DMS 273 (cell line): ENCODE results near the gene LOXL4.
A peak's percentile ranks its signal among the peaks of the same experiment; 100 is the strongest.

ENCODE experiments used
- DNase-seq: peaks from one replicate; lab custom pipeline; 2025; ENCODE audit not compliant: unreplicated experiment; lab: John Stamatoyannopoulos, UW

The LOXL4 gene

DNA sequence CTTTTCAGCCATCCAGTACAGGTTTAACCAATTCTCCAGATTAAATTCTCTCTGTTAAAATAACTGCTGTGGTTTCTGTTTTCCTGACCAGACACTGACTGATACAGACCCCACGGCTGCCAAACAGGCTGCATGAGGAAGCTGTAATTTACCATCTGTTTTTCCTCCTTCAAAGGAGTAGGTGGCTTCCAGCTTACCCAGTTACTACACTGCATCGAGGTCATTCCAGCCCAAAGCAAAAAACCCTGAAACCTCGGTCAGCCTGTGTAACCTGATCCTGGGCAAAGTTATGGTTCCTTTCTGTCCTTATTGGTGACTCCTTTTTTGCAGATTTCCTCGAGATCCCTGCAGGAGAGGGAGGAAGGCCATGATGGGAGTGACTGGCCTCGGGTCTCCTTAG, 27.9 kb upstream of the LOXL4 start:
- DNase-seq, result peak; percentile 87

DNA sequence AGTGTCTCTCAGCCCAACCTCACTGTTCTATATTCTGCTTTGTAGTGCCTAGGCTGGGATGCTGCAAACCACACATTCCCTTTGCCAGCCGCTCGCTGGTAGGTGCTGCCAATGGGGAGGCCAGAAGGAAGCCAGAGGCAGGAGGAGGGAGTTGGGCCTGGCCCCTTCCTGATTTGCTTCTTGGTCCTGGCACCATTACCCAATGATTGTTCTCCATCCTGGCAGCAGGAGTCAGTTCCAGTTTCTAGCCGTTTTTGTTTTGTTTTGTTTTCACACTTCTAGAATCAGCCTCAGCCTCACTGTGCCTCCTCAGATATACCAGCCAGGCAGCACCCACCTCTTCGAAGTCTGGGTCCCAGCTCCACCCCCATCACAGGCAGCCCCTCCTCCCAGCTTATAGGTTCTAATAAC, 27.4 kb upstream of the LOXL4 start:
- peak; percentile 56 for DNase-seq

DNA sequence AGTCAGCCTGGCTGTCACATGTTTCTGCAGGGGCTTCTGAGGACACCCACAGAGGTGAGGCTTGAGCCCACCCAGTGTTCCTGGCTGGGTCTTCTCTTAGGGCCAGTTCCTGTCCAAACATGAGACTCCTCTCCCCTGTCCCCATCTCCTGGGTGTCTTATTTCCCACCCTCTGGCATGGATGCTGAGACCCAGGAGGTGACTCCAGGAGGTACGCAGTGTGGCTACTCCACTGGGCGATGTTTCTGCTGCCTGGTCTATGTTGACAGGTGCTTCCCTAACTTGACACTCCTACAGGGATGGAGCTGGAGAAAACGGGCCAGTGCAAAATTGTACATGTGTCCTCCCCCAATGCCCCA, 26.3 kb upstream of the LOXL4 start:
- DNase-seq, result no peak

DNA sequence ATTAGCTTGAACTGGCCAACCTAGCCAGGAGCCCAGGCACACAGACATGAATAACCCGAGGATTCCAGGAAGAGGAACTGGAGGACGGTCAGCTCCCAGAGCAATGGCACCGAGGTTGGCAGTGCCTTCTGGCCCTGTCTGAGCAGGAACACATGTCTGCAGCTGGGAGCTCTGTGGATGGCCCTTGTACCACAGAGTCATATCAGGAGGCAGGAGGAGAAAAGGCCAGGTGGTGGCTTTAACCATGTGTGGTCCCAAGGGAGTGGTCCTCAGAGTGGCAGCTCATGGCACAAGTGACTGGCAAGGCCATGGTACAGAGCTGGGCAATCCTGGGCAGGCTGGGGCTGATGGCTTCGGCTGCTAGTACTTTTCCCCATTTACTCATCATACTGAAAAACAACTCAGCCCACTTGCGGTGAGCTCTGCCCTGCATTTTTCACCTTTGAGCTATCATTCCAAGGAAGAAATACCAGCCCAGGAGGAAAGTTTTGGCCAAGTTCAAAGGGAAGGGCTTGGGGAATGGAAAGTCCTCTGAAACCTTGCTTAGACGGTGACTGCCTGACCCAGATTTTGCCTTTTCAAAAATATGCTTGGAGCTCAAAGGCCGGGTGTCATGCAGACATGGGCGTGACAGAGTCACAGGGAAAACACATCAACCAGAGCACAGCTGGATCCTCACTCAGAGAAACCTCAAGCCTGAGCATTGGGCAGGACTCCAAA, 25.7 kb upstream of the LOXL4 start:
- peak; percentile 40 for DNase-seq

DNA sequence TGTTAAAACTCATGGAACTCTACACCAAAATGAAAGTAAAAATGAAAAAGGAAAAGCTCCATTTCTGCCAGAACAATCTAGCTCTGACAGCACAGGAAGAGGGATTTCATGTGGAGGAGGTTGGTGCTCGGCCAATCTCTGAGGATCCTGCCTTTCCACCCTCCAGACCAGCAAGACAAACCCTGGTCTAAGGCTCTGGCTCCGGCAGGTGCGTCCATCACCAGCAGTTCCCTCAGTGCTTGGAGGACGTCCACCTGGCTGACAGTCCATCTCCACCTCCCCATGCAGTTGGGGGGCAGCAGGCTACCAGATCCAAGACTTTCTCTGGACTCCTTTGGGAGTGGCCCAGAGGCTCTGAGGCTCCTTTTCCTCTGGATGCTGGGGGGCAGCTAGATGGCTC, 25.0 kb upstream of the LOXL4 start:
- DNase-seq, result no peak

DNA sequence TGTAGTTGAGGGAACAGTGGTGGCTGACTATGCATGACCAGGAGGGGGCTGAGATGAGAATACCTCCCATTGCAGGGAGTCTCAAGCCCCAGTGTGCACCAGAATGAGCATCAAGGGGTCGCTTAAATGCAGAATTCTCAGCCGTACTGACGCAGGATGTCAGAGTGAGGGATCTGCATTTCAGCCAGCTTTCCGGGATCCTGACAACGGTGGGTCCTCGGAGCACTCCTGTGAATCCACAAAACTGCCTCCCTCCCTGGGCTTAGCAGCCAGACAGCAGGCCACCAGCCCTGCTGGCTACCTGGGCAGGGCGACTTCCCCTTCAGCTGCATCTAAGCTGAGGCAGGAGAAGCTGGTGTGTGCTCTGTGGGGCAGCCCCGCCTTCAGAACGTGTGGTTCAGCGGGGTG, 21.8 kb upstream of the LOXL4 start:
- DNase-seq, result no peak

DNA sequence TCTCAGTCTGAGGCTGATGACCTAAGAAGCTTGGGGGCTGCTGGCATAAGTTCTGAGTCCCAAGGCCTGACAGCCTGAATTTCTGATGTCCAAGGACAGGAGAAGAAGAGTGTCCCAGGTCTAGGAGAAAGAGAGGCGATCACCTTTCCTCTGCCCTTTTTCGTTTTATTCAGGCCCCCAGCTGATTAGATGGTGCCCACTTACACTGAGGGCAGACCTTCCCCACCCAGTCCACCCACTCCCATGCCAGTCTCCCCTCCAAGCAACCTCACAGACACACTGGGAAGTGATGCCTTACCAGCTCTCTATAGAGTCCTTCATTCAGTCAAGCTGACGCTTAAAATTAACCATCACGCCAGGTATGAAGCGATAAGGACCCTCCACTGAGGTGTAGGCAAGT, 19.3 kb upstream of the LOXL4 start:
- no peak for DNase-seq

DNA sequence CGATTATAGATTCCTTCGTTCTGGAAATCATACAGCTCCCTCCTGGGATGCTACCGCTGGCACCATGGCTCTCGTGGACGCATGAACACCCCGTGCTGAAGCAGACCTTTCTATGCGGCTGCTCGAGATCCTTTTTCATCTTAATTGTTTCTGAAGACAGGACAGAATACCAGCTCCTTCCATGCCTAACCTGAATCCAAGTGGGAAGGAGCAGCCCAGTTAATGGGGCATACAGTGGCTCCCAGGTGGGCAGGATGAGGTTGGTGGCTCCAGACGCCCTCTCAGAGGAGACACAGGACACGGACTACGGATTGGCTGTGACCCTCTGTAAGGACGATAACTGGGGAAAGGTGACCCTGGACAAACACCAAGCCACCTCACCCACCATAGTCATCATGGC, 18.4 kb upstream of the LOXL4 start:
- no peak for DNase-seq

DNA sequence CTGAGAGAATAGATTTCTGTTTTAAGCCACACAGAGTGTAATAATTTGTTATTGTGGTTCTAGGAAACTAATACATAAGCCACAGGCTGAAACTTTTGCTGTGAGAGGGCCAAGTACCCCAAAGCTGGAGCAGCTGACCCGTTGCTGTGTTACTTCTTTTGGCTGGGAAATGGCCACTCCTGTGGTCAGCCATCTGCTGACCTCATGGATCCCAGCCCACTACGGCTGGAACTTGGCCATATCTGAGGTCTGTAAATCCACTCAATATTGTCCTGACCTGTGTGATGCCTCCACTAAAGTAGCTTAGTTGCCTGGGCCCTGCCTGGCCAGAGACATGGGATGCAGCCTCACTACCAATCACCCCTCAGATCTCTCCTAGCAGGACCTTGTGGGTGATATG, 17.4 kb upstream of the LOXL4 start:
- no peak for DNase-seq

DNA sequence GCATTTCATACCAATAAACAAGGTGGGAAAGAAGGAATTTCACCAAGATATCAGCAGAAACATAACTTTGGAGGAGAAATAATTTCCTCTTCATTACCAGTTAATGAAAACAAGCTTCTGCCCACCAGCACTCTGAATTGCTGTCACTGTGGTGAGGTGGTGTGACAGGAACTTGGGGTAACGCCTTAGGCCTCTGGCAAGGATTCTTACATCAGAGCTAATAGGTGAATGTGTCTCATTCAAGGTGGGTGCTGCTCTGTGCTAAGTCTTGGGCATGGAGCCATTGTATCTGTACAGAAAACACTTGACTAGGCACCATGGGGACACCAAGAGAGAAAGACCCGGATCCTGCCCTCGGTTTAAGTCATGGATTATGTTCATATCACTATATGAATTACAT, 8.3 kb upstream of the LOXL4 start:
- DNase-seq, result no peak

DNA sequence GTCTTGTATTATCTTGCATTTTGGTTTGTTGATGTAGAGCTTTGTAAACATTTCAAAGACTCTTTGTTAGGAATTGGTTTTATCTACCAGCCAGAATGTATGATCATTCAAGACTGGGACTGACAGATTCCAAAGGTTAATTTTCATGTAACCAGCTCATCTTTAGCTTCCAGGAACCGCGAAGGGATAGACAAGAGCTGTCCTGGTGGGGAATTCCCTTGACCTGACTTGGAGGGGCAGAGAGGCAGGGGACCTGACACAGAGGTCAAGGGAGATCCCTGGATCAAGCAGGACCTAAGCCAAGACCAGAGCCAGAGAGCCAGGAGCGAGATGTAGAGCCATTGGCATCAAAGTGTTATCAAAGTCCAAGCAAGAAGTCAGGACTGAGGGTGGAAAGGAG, 6.6 kb upstream of the LOXL4 start:
- no peak for DNase-seq

DNA sequence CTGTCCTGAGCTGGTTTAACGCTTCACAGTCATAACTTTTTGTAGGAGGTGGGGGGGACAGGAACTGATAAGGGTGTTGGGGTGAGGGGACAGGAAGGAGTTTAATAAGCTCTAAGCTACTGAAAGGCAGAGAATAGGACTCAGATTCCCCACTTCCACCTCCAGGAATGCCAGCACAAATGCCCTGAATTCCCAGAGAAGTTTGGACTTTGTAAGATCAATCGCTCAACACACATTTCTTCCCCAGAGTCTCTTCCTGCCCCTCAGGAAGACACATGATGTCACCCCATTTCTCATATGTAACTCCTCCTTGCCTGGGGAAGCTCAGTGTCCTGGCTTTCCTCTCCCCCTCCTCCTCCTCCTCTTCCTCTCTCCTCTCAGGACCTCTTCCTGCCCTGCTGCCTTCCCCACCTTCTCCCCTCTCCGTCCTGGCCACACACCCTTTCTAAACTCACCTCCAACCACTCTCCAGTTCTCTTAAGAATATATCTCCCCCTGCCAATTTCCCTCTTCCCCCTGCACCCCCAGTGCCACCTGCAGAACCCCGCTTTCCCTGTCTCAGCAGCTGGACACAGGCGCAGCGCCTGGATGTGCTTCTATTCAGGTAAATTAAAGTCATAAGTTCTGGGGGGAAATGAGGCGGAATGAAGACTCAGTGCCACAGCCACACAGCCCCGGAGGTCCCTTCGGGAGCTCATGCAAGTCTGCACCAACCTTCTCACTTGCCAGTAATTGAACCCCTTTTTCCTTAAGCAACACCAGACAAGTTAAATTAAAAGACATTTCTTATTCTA, 5.3 kb upstream of the LOXL4 start:
- DNase-seq, result no peak

DNA sequence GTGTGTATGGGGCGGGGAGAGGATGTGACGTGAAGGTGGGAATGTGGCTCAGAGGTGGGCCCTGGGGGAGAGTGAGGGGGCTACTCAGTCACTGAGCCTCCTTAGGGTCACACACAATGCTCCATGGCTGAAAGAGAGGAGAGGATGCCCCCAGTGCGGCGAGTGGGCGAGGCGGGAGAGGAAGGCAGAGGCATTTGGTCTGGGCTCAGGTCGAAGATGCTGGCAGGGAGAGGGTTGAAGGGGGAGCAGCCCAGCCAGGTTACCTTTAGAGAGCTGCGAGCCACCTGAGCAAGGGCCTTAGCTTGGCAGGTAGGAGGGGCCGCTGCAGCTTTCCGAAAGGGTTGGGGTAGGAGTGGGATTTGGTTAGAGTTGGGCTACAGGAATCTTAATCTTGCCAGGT, 4.7 kb upstream of the LOXL4 start:
- DNase-seq, result no peak

DNA sequence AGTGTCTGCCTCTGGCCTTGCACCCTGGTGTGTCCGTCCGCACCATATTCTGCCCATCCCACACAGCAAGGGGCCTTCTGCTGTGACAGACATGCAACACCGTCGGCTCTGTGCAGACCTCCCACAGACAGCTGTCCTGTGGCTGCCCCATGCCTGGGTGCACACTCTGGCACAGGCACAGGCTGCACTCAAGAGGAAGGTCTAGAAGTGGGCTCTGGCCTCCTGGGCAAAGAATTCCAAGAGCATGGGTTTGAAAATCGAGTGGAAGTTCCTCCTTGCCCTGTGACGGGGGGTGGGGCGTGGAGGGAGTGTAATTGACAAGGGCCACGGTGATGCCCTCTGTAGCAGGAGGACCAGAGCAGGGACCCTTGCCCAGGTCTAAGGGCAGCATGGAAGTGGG, 4.3 kb upstream of the LOXL4 start:
- DNase-seq, result no peak

DNA sequence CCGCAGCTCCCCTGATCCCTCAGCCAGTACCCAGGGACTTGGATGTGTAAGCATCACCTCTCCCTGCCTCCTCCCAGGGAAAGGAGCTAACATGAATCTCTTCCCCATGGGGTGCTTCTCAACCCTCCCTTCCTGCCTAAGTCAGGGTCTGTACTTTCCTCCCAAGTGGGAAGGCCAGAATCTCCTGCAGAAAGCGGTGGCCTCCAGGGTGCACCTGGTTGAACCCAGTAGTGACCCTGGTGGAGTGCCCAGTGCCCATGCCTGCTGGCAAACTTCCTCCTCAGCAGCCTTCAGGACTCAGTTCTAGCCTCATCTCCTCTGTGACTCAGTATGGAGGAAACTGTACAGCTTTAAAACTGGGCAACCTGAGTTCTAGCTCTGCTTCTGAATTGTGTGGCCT, 2.8 kb upstream of the LOXL4 start:
- DNase-seq, result no peak

DNA sequence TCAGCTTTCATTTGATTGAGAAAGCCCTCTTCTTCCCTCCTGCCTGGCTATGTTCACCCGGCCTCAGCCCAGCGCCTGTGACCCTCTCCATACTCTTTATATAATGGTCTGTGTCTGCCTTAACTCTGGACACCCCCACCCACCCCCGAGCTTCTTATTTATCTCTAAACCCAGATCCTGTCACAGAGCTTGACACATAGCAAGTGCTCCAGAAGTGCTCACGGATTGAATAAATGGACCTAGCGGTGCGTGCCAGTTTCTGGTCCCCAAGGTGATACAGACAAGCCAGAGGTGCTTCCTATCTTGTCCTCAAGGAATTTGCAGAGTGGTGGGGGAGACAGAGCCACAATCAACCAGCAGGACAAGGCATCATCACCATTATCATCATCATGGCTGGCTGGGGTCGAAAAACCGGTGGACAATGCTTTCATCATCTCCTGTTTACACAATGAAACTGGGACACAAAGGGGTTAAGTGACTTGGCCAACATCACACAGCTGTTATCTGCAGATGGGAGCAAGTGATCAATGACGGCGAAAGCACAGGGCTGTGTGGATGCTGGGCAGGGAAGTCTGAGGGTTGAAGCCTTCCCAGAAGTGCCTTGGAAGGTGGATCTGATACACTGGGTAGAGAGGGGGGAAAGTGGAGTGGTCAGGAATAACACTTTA, 2.2 kb upstream of the LOXL4 start:
- no peak for DNase-seq

DNA sequence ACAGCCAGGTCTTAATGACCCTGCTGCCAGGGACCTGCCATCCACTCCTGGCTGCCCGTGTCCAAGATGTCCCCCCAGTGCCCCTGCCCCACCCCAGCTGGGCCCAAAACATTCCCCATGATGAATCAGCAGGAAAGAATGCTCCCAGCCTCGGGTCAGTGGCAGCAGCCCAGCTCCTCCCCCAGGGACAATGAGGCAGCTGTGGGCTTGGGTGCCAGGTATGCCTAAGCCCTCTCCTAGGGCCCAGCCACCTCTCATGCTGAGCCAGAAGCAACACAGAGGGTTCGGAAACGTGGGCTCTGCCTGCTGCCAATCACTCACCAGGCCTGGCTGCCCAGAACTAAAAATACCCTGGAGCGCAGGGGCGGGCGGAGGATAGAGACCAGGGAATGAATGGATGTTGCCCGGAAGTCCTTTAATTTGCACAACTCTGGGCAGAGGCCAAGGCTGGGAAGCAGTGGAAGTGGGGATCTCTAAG, 1.5 kb upstream of the LOXL4 start:
- DNase-seq, result peak; percentile 53

DNA sequence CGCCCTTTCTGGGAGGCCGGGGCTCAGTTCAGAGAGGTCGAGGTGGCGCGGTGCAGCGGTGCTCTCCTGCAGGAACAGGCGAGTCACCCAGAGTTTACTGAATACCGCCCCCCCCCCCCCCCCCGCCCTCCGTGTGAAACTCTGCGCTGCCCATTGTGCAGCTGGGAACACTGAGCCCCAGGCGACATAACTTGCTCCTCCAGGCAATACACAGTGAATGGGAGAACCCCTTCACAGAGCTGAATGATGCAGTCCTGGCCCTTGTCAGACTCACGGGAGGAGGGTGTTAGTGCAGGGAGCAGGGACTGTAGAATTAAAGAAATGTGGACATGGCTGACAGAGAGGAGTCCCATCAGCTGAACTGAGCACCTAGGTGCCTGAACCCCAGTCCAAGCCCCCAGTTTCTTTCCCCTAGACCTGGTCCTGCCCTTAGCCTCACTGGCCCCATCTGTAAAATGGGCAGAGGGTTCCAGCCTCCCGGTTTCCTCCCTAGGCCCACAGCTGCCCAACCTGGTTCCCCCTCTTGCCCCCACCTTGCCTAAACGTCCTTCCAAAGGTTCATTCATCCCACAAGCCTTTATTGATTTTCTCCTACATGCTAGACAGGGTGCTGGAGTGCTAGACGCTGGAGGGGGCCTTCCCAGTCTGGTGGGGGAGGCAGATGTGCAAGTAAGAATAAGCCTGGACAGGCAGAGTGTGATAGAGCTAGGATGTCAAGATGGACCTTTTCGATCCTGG, 869 bp upstream of the LOXL4 start:
- DNase-seq, result peak; percentile 53

DNA sequence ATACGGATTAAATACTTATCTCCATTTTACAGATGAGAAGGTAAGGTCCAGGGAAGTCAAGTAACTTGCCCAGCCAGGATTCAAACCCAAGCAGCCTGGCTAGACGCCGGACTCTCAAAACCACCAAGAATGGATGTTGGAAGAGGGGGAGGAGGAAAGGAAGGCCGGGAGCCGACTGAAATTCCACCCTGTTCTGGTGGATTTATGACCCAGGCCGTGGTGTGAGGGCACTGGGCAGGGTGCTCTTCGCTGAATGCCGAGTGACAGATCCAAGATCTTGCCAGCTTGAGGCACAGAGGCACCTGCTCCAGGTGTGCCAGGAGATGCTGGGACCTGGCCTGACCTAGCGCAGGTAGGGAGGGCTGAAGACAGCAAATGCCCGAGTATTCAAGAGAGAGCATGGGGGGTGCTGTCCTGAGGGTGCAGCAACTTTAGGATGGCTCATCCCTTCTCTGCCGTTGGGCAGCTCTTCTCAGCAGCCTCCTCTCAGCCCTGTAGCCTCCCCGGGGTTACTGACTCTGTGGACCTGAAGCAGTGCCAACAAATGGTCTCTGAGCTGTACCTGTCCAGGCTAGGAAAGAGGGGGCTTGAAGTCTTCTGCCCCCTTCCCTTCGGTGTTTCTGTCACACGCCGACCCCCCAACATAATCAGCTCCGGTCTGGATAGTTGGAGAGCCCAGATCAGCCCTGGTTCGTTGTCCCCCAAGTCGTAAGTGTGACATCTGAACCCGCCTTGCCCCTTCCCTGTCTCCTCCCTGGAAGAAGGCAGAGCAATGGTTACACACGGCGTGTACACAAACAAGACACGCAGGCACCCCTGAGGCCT, 713 bp downstream of the LOXL4 start:
- DNase-seq, result peak; percentile 57

DNA sequence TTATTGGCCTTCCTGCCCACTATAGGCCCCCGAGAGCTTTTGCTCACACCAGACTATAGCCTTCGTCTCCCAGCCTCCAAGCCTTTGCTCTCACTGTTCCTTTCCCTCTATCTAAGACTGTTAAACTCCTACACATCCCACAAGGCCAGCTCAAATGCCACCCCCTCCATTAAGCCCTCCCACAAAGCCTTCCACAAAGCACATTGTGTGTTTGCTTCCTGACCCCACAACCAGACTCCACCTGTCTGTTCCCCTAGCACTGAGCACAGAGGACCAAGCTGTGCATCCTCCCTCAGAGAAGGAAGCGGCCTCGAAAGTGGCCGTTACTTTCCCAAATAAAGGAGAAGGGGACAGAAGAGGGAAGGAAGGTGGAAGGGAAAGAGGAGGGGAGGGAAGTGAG, 1.3 kb downstream of the LOXL4 start:
- no peak for DNase-seq
